HepG2 (cell line): Measurements from ENCODE around the gene CHKA. TPM values are rescaled to one million over a fixed set of nuclear protein-coding genes. Genes with fewer than 3 reads are reported as not detected.

ENCODE experiments used
- CC2D1A ChIP-seq: sonication (generic); formaldehyde crosslinking; IDR thresholded peaks from 2 replicates; pipeline ENCODE4 v1.8.1; 2023; ENCODE audit warnings: mild to moderate bottlenecking, missing genetic modification reagents
- FIP1L1 ChIP-seq: fragments of 200-400 bp; formaldehyde crosslinking; IDR thresholded peaks from 2 replicates; pipeline ENCODE4 v1.6.1; 2018; ENCODE audit warnings: low read depth, mild to moderate bottlenecking, low read length, moderate library complexity, borderline replicate concordance; ENCODE audit not compliant: insufficient read depth
- KLF15 ChIP-seq: sonication (generic); formaldehyde crosslinking; IDR thresholded peaks from 2 replicates; pipeline ENCODE4 v1.8.1; 2023; ENCODE audit warnings: borderline replicate concordance, mild to moderate bottlenecking, inconsistent platforms, missing genetic modification reagents, mixed read lengths
- MLX ChIP-seq: IDR thresholded peaks from 2 replicates; pipeline ENCODE4 v1.6.1; 2016
- NCOA1 ChIP-seq: sonication (generic); formaldehyde crosslinking; IDR thresholded peaks from 2 replicates; pipeline ENCODE4 v1.9.0; 2021; ENCODE audit warnings: missing genetic modification reagents
- NFAT5 ChIP-seq: sonication (generic); formaldehyde crosslinking; IDR thresholded peaks from 2 replicates; pipeline ENCODE4 v1.4.0; 2020; ENCODE audit warnings: missing genetic modification reagents
- ZBTB44 ChIP-seq: sonication (generic); formaldehyde crosslinking; IDR thresholded peaks from 2 replicates; pipeline ENCODE4 v1.4.0; 2020; ENCODE audit warnings: missing genetic modification reagents
- ZBTB46 ChIP-seq: sonication (generic); formaldehyde crosslinking; IDR thresholded peaks from 2 replicates; pipeline ENCODE4 v1.4.0; 2020; ENCODE audit warnings: mild to moderate bottlenecking, missing genetic modification reagents, borderline replicate concordance
- ZFP36L2 ChIP-seq: sonication (generic); formaldehyde crosslinking; IDR thresholded peaks from 2 replicates; pipeline ENCODE4 v1.4.0; 2020; ENCODE audit warnings: missing genetic modification reagents
- ZGPAT ChIP-seq: IDR thresholded peaks from 2 replicates; pipeline ENCODE4 v1.6.1; 2016; ENCODE audit warnings: mild to moderate bottlenecking
- ZNF225 ChIP-seq: sonication (generic); formaldehyde crosslinking; IDR thresholded peaks from 2 replicates; pipeline ENCODE4 v1.4.0; 2020; ENCODE audit warnings: mild to moderate bottlenecking, missing genetic modification reagents
- ZNF432 ChIP-seq: sonication (generic); formaldehyde crosslinking; IDR thresholded peaks from 2 replicates; pipeline ENCODE4 v1.5.0; 2020; ENCODE audit warnings: missing genetic modification reagents, mild to moderate bottlenecking, borderline replicate concordance
- ZNF468 ChIP-seq: sonication (generic); formaldehyde crosslinking; IDR thresholded peaks from 2 replicates; pipeline ENCODE4 v1.8.0; 2022; ENCODE audit warnings: mild to moderate bottlenecking, moderate library complexity, missing genetic modification reagents
- ZNF543 ChIP-seq: sonication (generic); formaldehyde crosslinking; IDR thresholded peaks from 2 replicates; pipeline ENCODE4 v1.4.0; 2020; ENCODE audit warnings: mild to moderate bottlenecking, missing genetic modification reagents
- ZNF660 ChIP-seq: sonication (generic); formaldehyde crosslinking; IDR thresholded peaks from 2 replicates; pipeline ENCODE4 v1.5.1; 2020; ENCODE audit warnings: mild to moderate bottlenecking, low read depth, missing genetic modification reagents, borderline replicate concordance
- ZNF782 ChIP-seq: sonication (generic); formaldehyde crosslinking; IDR thresholded peaks from 2 replicates; pipeline ENCODE4 v1.4.0; 2020; ENCODE audit warnings: missing genetic modification reagents, mild to moderate bottlenecking, borderline replicate concordance
- polyA plus RNA-seq, 8 experiments: library from polyadenylated mRNA; depleted of rRNA in 3 of 8; stranded (reverse) in 7 of 8; unstranded in 1 of 8; fragments of >200 nt; fragmentation: Illumina TruSeq in 4 of 8; extraction: Trizol in 4 of 8; gene quantifications; 2 replicates each; pipeline versions ENCODE4 v1.2.1 to v1.2.3, GENCODE V29; 2011 to 2016; ENCODE audit warnings: low read depth in 4 of 8, missing spikeins in 1 of 8, mixed read lengths in 1 of 8; ENCODE audit not compliant: insufficient read depth in 1 of 8
- total RNA-seq, 5 experiments: library from RNA; depleted of rRNA; stranded (reverse); fragments of >200 nt; fragmentation: Illumina TruSeq; extraction: Trizol; gene quantifications; 2 replicates each; pipeline ENCODE4 v1.2.3, GENCODE V29; 2016; ENCODE audit warnings: low read depth in 1 of 5

The CHKA gene
- total and polyA plus RNA-seq, 2 of the 13 experiments (the other 11 are each of a cell fraction or from before 2014, with no cell fraction given) = 71.6 to 92.7 TPM

- no peak for TF ChIP-seq NFAT5
- TF ChIP-seq ZNF225 (CRISPR knock-in tag) = no peak
- no peak for TF ChIP-seq ZNF468
- 0 out of 2 replicates have a peak, but pooled peaks have one; percentile 72 for TF ChIP-seq CC2D1A (CRISPR knock-in tag)
- TF ChIP-seq ZBTB46 (CRISPR knock-in tag) = no peak
- TF ChIP-seq ZGPAT (CRISPR knock-in tag) = peak; percentile 83; the same call in 1 of the 2 replicates
- no peak for TF ChIP-seq FIP1L1
- TF ChIP-seq ZNF660 (CRISPR knock-in tag) = no peak
- TF ChIP-seq ZNF782 (CRISPR knock-in tag) = no peak
- no peak for TF ChIP-seq MLX (CRISPR knock-in tag)
- TF ChIP-seq KLF15 (CRISPR knock-in tag) = peak; percentile 73; the same call in 1 of the 2 replicates
- TF ChIP-seq ZNF432 (CRISPR knock-in tag) = no peak
- TF ChIP-seq NCOA1 (CRISPR knock-in tag) = no peak
- no peak for TF ChIP-seq ZFP36L2 (CRISPR knock-in tag)
- no peak for TF ChIP-seq ZBTB44
- TF ChIP-seq ZNF543 = no peak
Observed at GRCh38 chr11:68127714-68128681, 6.8 kb upstream of the CHKA start (continued).
